ENCODE results near the gene PSMA6.
"Not testable (repeated sequence)": the region's sequence is repeated elsewhere in the genome, so short reads cannot be mapped to it uniquely, and the experiment has no call there.

Gene PSMA6

GRCh38 chr14:35285168-35286002, 6.8 kb upstream of the PSMA6 start:
- DNase-seq: no peak

GRCh38 chr14:35286003-35286600, 6.1 kb upstream of the PSMA6 start:
- DNase-seq: no peak

- no peak for DNase-seq
Measured at GRCh38 chr14:35286707-35287106, 5.5 kb upstream of the PSMA6 start.

GRCh38 chr14:35287431-35288013, 4.7 kb upstream of the PSMA6 start:
- no peak for DNase-seq

- DNase-seq: no peak
Measured at GRCh38 chr14:35289623-35290022, 2.6 kb upstream of the PSMA6 start.

GRCh38 chr14:35292770-35293561, 784 bp downstream of the PSMA6 start:
- DNase-seq: no peak

- no peak for DNase-seq
Measured at GRCh38 chr14:35295845-35296161, 3.6 kb downstream of the PSMA6 start.

GRCh38 chr14:35296545-35296944, 4.4 kb downstream of the PSMA6 start:
- no peak for DNase-seq

GRCh38 chr14:35297706-35298105, 5.5 kb downstream of the PSMA6 start:
- DNase-seq: no peak

- DNase-seq: no peak
Measured at GRCh38 chr14:35298351-35298750, 6.2 kb downstream of the PSMA6 start.

- no peak for DNase-seq
Measured at GRCh38 chr14:35299708-35300107, 7.5 kb downstream of the PSMA6 start.

GRCh38 chr14:35300228-35300627, 8.0 kb downstream of the PSMA6 start:
- DNase-seq: no peak

GRCh38 chr14:35301334-35301733, 9.2 kb downstream of the PSMA6 start:
- not testable (repeated sequence) for DNase-seq

- DNase-seq: no peak
Measured at GRCh38 chr14:35301735-35302528, 9.8 kb downstream of the PSMA6 start.

- no peak for DNase-seq
Measured at GRCh38 chr14:35303149-35303935, 11.2 kb downstream of the PSMA6 start.

- DNase-seq: no peak
Measured at GRCh38 chr14:35304812-35305462, 12.8 kb downstream of the PSMA6 start.

GRCh38 chr14:35305633-35306032, 13.5 kb downstream of the PSMA6 start:
- no peak for DNase-seq

- DNase-seq: no peak
Measured at GRCh38 chr14:35306114-35306513, 13.9 kb downstream of the PSMA6 start.

GRCh38 chr14:35317820-35318219, 25.6 kb downstream of the PSMA6 start:
- DNase-seq: no peak

- DNase-seq: no peak
Measured at GRCh38 chr14:35319509-35319908, 27.3 kb downstream of the PSMA6 start.

GRCh38 chr14:35320472-35320871, 28.3 kb downstream of the PSMA6 start:
- no peak for DNase-seq
